ENCODE data around the gene MYRIP.
A peak's percentile ranks its signal among the peaks of the same experiment; 100 is the strongest.
"Not testable (repeated sequence)": the region's sequence is repeated elsewhere in the genome, so short reads cannot be mapped to it uniquely, and the experiment has no call there.

The MYRIP gene

GRCh38 chr3:40278791-40279190, 469.4 kb downstream of the MYRIP start:
- no peak for DNase-seq (ENCODE audit: low read depth, low spot score)

- DNase-seq (ENCODE audit: low read depth, low spot score), result no peak
Measured at GRCh38 chr3:40281995-40282394, 472.6 kb downstream of the MYRIP start.

- not testable (repeated sequence) for DNase-seq (ENCODE audit: low read depth, low spot score)
Measured at GRCh38 chr3:40283057-40283456, 473.6 kb downstream of the MYRIP start.

GRCh38 chr3:40287248-40287647, 477.8 kb downstream of the MYRIP start:
- DNase-seq (ENCODE audit: low read depth, low spot score), result no peak

- DNase-seq (ENCODE audit: low read depth, low spot score), result no peak
Measured at GRCh38 chr3:40290396-40290795, 481.0 kb downstream of the MYRIP start.

- DNase-seq (ENCODE audit: low read depth, low spot score), result no peak
Measured at GRCh38 chr3:40291471-40291870, 482.1 kb downstream of the MYRIP start.

GRCh38 chr3:40292637-40293349, 483.4 kb downstream of the MYRIP start:
- peak; percentile 19 for DNase-seq (ENCODE audit: low read depth, low spot score)

- no peak for DNase-seq (ENCODE audit: low read depth, low spot score)
Measured at GRCh38 chr3:40294434-40294833, 485.0 kb downstream of the MYRIP start.

GRCh38 chr3:40298075-40298474, 488.7 kb downstream of the MYRIP start:
- no peak for DNase-seq (ENCODE audit: low read depth, low spot score)

GRCh38 chr3:40299130-40299720, 489.8 kb downstream of the MYRIP start:
- DNase-seq (ENCODE audit: low read depth, low spot score), result no peak

- peak; percentile 16 for DNase-seq (ENCODE audit: low read depth, low spot score)
Measured at GRCh38 chr3:40299721-40300335, 490.4 kb downstream of the MYRIP start.

- no peak for DNase-seq (ENCODE audit: low read depth, low spot score)
Measured at GRCh38 chr3:40302784-40303183, 493.4 kb downstream of the MYRIP start.

- DNase-seq (ENCODE audit: low read depth, low spot score), result no peak
Measured at GRCh38 chr3:40304352-40304751, 494.9 kb downstream of the MYRIP start.

GRCh38 chr3:40306336-40306735, 496.9 kb downstream of the MYRIP start:
- no peak for DNase-seq (ENCODE audit: low read depth, low spot score)

GRCh38 chr3:40307176-40307575, 497.8 kb downstream of the MYRIP start:
- no peak for DNase-seq (ENCODE audit: low read depth, low spot score)

- no peak for DNase-seq (ENCODE audit: low read depth, low spot score)
Measured at GRCh38 chr3:40308725-40309417, 499.5 kb downstream of the MYRIP start.

GRCh38 chr3:40309418-40309924, 500.1 kb downstream of the MYRIP start, which contains the start of gene EIF1B:
Gene EIF1B, plus strand, starts transcription at chr3:40309707. Its CDS starts 235 bp downstream, at chr3:40309942.
- peak; percentile 99 for DNase-seq (ENCODE audit: low read depth, low spot score)

All from astrocyte of the hippocampus (primary cell).